ENCODE measurements around the gene SNX22.
A peak's percentile ranks its signal among the peaks of the same experiment; 100 is the strongest.

SNX22 gene

GRCh38 chr15:64133623-64134344, 17.7 kb upstream of the SNX22 start:
- no peaks in the 10 kb centered on the region for H3K27me3 ChIP-seq (ENCODE audit: control insufficient read depth in 5 of 5, insufficient read depth in 4 of 5, low read length in 5 of 5)
- no peak overlapping the region for H3K9ac ChIP-seq (ENCODE audit: low read length in 5 of 5)
- peaks cover 0 to 14% (median 11%) of the 10 kb centered on the region in 5 donors for H3K4me1 ChIP-seq (ENCODE audit: control insufficient read depth in 5 of 5, insufficient read depth in 5 of 5, low read length in 5 of 5)
- peak overlapping the region; percentile 9 for H3K27ac ChIP-seq (ENCODE audit: low read depth, low read length)
- H3K4me3 ChIP-seq (ENCODE audit: low read depth in 1 of 5, low read length in 5 of 5), result no peak overlapping the region
- H3K9me3 ChIP-seq (ENCODE audit: control insufficient read depth in 5 of 5, low read length in 5 of 5), result no peaks in the 10 kb centered on the region
- peaks cover 26 to 96% (median 84%) of the 10 kb centered on the region in 5 donors for H3K36me3 ChIP-seq (ENCODE audit: control insufficient read depth in 5 of 5, insufficient read depth in 5 of 5, low read length in 5 of 5)

GRCh38 chr15:64134345-64134829, 17.1 kb upstream of the SNX22 start:
- Histone ChIP-seq H3K27ac (ENCODE audit: low read depth, low read length) (peak overlapping the region; percentile 9), H3K36me3 (ENCODE audit: control insufficient read depth in 5 of 5, insufficient read depth in 5 of 5, low read length in 5 of 5) (peaks cover 24 to 92% (median 82%) of the 10 kb centered on the region in 5 donors), H3K4me1 (ENCODE audit: control insufficient read depth in 5 of 5, insufficient read depth in 5 of 5, low read length in 5 of 5) (peaks cover 0 to 14% (median 11%) of the 10 kb centered on the region in 5 donors), H3K4me3 (ENCODE audit: low read depth in 1 of 5, low read length in 5 of 5) (no peak overlapping the region), H3K27me3 (ENCODE audit: control insufficient read depth in 5 of 5, insufficient read depth in 4 of 5, low read length in 5 of 5) (no peaks in the 10 kb centered on the region), H3K9me3 (ENCODE audit: control insufficient read depth in 5 of 5, low read length in 5 of 5) (no peaks in the 10 kb centered on the region), H3K9ac (ENCODE audit: low read length in 5 of 5) (peak overlapping the region in 1 of 5 donors; percentile 10)

- Histone ChIP-seq H3K27me3 (ENCODE audit: control insufficient read depth in 5 of 5, insufficient read depth in 4 of 5, low read length in 5 of 5) (no peaks in the 10 kb centered on the region), H3K4me1 (ENCODE audit: control insufficient read depth in 5 of 5, insufficient read depth in 5 of 5, low read length in 5 of 5) (peaks cover 0 to 18% (median 11%) of the 10 kb centered on the region in 5 donors), H3K36me3 (ENCODE audit: control insufficient read depth in 5 of 5, insufficient read depth in 5 of 5, low read length in 5 of 5) (peaks cover 14 to 79% (median 68%) of the 10 kb centered on the region in 5 donors), H3K9me3 (ENCODE audit: control insufficient read depth in 5 of 5, low read length in 5 of 5) (no peaks in the 10 kb centered on the region), H3K4me3 (ENCODE audit: low read depth in 1 of 5, low read length in 5 of 5) (no peak overlapping the region), H3K9ac (ENCODE audit: low read length in 5 of 5) (no peak overlapping the region), H3K27ac (ENCODE audit: low read depth, low read length) (no peak overlapping the region)
Measured at GRCh38 chr15:64136347-64136746, 15.2 kb upstream of the SNX22 start.

GRCh38 chr15:64137226-64137833, 14.2 kb upstream of the SNX22 start:
- peaks cover 0 to 21% (median 11%) of the 10 kb centered on the region in 5 donors for H3K4me1 ChIP-seq (ENCODE audit: control insufficient read depth in 5 of 5, insufficient read depth in 5 of 5, low read length in 5 of 5)
- H3K4me3 ChIP-seq (ENCODE audit: low read depth in 1 of 5, low read length in 5 of 5), result no peak overlapping the region
- no peaks in the 10 kb centered on the region for H3K9me3 ChIP-seq (ENCODE audit: control insufficient read depth in 5 of 5, low read length in 5 of 5)
- H3K27me3 ChIP-seq (ENCODE audit: control insufficient read depth in 5 of 5, insufficient read depth in 4 of 5, low read length in 5 of 5), result no peaks in the 10 kb centered on the region
- no peak overlapping the region for H3K27ac ChIP-seq (ENCODE audit: low read depth, low read length)
- no peak overlapping the region for H3K9ac ChIP-seq (ENCODE audit: low read length in 5 of 5)
- H3K36me3 ChIP-seq (ENCODE audit: control insufficient read depth in 5 of 5, insufficient read depth in 5 of 5, low read length in 5 of 5), result peaks cover 9 to 78% (median 65%) of the 10 kb centered on the region in 5 donors

GRCh38 chr15:64138331-64138941, 13.1 kb upstream of the SNX22 start:
- Histone ChIP-seq H3K27me3 (ENCODE audit: control insufficient read depth in 5 of 5, insufficient read depth in 4 of 5, low read length in 5 of 5) (no peaks in the 10 kb centered on the region), H3K4me3 (ENCODE audit: low read depth in 1 of 5, low read length in 5 of 5) (no peak overlapping the region), H3K36me3 (ENCODE audit: control insufficient read depth in 5 of 5, insufficient read depth in 5 of 5, low read length in 5 of 5) (peaks cover 9 to 79% (median 63%) of the 10 kb centered on the region in 5 donors), H3K9ac (ENCODE audit: low read length in 5 of 5) (no peak overlapping the region), H3K9me3 (ENCODE audit: control insufficient read depth in 5 of 5, low read length in 5 of 5) (no peaks in the 10 kb centered on the region), H3K4me1 (ENCODE audit: control insufficient read depth in 5 of 5, insufficient read depth in 5 of 5, low read length in 5 of 5) (peaks cover 0 to 21% (median 11%) of the 10 kb centered on the region in 5 donors), H3K27ac (ENCODE audit: low read depth, low read length) (no peak overlapping the region)

- H3K36me3 ChIP-seq (ENCODE audit: control insufficient read depth in 5 of 5, insufficient read depth in 5 of 5, low read length in 5 of 5), result peaks cover 10 to 72% (median 54%) of the 10 kb centered on the region in 5 donors
- H3K27ac ChIP-seq (ENCODE audit: low read depth, low read length), result no peak overlapping the region
- H3K9ac ChIP-seq (ENCODE audit: low read length in 5 of 5), result no peak overlapping the region
Measured at GRCh38 chr15:64141798-64142512, 9.6 kb upstream of the SNX22 start.

GRCh38 chr15:64143276-64143675, 8.3 kb upstream of the SNX22 start:
- Histone ChIP-seq H3K4me1 (ENCODE audit: control insufficient read depth in 5 of 5, insufficient read depth in 5 of 5, low read length in 5 of 5) (peaks cover 0 to 17% (median 8%) of the 10 kb centered on the region in 5 donors), H3K27me3 (ENCODE audit: control insufficient read depth in 5 of 5, insufficient read depth in 4 of 5, low read length in 5 of 5) (no peaks in the 10 kb centered on the region), H3K27ac (ENCODE audit: low read depth, low read length) (no peak overlapping the region), H3K9me3 (ENCODE audit: control insufficient read depth in 5 of 5, low read length in 5 of 5) (no peaks in the 10 kb centered on the region), H3K9ac (ENCODE audit: low read length in 5 of 5) (no peak overlapping the region), H3K36me3 (ENCODE audit: control insufficient read depth in 5 of 5, insufficient read depth in 5 of 5, low read length in 5 of 5) (peaks cover 6 to 59% (median 43%) of the 10 kb centered on the region in 5 donors), H3K4me3 (ENCODE audit: low read depth in 1 of 5, low read length in 5 of 5) (no peak overlapping the region)

More at GRCh38 chr15:64141798-64142512, 9.6 kb upstream of the SNX22 start:
- no peak overlapping the region for H3K4me3 ChIP-seq (ENCODE audit: low read depth in 1 of 5, low read length in 5 of 5)
- H3K27me3 ChIP-seq (ENCODE audit: control insufficient read depth in 5 of 5, insufficient read depth in 4 of 5, low read length in 5 of 5), result no peaks in the 10 kb centered on the region
- H3K4me1 ChIP-seq (ENCODE audit: control insufficient read depth in 5 of 5, insufficient read depth in 5 of 5, low read length in 5 of 5), result peaks cover 0 to 17% (median 8%) of the 10 kb centered on the region in 5 donors
- no peaks in the 10 kb centered on the region for H3K9me3 ChIP-seq (ENCODE audit: control insufficient read depth in 5 of 5, low read length in 5 of 5)

- H3K9ac ChIP-seq (ENCODE audit: low read length in 5 of 5), result no peak overlapping the region
- no peak overlapping the region for H3K27ac ChIP-seq (ENCODE audit: low read depth, low read length)
Measured at GRCh38 chr15:64144192-64144564, 7.4 kb upstream of the SNX22 start.

GRCh38 chr15:64144565-64145281, 6.8 kb upstream of the SNX22 start:
- H3K36me3 ChIP-seq (ENCODE audit: control insufficient read depth in 5 of 5, insufficient read depth in 5 of 5, low read length in 5 of 5), result peaks cover 5 to 52% (median 36%) of the 10 kb centered on the region in 5 donors
- H3K27ac ChIP-seq (ENCODE audit: low read depth, low read length), result no peak overlapping the region
- no peak overlapping the region for H3K9ac ChIP-seq (ENCODE audit: low read length in 5 of 5)
- H3K27me3 ChIP-seq (ENCODE audit: control insufficient read depth in 5 of 5, insufficient read depth in 4 of 5, low read length in 5 of 5), result no peaks in the 10 kb centered on the region
- no peaks in the 10 kb centered on the region for H3K9me3 ChIP-seq (ENCODE audit: control insufficient read depth in 5 of 5, low read length in 5 of 5)
- H3K4me1 ChIP-seq (ENCODE audit: control insufficient read depth in 5 of 5, insufficient read depth in 5 of 5, low read length in 5 of 5), result peaks cover 0 to 17% (median 8%) of the 10 kb centered on the region in 5 donors
- H3K4me3 ChIP-seq (ENCODE audit: low read depth in 1 of 5, low read length in 5 of 5), result no peak overlapping the region

More at GRCh38 chr15:64144192-64144564, 7.4 kb upstream of the SNX22 start:
- H3K4me1 ChIP-seq (ENCODE audit: control insufficient read depth in 5 of 5, insufficient read depth in 5 of 5, low read length in 5 of 5), result peaks cover 0 to 17% (median 8%) of the 10 kb centered on the region in 5 donors
- no peaks in the 10 kb centered on the region for H3K9me3 ChIP-seq (ENCODE audit: control insufficient read depth in 5 of 5, low read length in 5 of 5)
- H3K36me3 ChIP-seq (ENCODE audit: control insufficient read depth in 5 of 5, insufficient read depth in 5 of 5, low read length in 5 of 5), result peaks cover 5 to 52% (median 36%) of the 10 kb centered on the region in 5 donors
- no peak overlapping the region for H3K4me3 ChIP-seq (ENCODE audit: low read depth in 1 of 5, low read length in 5 of 5)
- H3K27me3 ChIP-seq (ENCODE audit: control insufficient read depth in 5 of 5, insufficient read depth in 4 of 5, low read length in 5 of 5), result no peaks in the 10 kb centered on the region
